ENCODE results near the gene SLC22A31.
"Not testable (repeated sequence)": the region's sequence is repeated elsewhere in the genome, so short reads cannot be mapped to it uniquely, and the experiment has no call there.

SLC22A31 gene

DNA sequence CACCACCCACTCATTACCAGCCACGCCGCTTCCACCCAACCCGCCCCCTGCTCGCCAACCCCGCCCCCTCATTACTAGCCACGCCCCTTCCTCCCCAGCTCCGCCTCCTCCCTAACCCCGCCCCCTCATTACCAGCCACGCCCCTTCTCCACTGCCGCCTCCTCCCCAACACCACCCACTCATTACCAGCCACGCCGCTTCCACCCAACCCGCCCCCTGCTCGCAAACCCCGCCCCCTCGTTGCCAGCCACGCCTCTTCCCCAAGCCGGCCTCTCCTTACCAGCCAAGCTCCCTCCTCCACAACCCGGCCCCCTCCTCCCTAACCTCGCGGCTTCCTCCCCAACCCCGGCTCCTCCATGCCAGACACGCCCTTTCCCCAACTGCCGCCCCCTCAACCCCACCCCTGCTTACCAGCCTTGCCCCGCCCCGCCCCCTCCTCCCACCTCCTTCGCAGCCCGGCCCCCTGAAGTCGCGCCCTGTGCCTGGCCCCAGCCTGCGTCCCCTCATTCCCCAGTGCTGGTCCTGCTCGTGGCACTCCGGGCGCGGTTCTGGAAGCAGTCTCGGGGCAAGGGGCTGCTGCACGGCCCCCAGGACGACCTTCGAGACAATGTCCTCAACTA lies 7.3 kb downstream of the SLC22A31 start:
- no peak for DNase-seq (ENCODE audit: low read depth)

DNA sequence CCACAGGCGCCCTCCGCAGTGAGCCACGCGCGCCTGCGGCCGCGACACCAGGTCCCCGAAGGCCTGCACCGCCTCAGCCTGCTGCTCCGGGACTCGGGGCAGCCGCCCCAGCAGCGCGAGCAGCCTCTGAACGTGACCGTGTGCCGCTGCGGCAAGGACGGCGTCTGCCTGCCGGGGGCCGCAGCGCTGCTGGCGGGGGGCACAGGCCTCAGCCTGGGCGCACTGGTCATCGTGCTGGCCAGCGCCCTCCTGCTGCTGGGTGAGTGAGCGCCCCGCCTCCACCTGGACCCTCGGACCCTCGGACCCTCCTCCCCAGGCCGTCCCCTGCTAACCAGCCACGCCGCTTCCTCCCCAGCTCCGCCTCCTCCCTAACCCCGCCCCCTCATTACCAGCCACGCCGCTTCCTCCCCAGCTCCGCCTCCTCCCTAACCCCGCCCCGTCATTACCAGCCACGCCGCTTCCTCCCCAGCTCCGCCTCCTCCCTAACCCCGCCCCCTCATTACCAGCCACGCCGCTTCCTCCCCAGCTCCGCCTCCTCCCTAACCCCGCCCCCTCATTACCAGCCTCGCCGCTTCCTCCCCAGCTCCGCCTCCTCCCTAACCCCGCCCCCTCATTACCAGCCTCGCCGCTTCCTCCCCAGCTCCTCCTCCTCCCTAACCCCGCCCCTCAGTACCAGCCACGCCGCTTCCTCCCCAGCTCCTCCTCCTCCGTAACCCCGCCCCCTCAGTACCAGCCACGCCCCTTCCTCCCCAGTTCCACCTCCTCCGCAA lies 8.0 kb downstream of the SLC22A31 start:
- DNase-seq (ENCODE audit: low read depth): peak; percentile 41

DNA sequence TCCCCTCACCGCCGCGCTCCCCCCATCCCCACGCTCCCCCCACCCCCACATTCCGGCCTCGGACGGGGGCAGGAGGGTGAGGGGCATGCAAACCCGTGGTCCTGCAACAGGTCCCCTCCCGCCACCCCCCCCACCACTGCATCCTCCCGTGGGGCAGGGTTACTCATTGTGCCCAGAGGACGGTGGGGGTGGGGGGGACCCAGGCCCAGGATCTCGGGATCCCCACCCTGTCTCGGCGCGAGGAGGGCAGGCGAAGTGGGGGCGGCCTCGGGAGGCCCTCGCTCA lies 8.5 kb downstream of the SLC22A31 start:
- DNase-seq (ENCODE audit: low read depth): no peak

DNA sequence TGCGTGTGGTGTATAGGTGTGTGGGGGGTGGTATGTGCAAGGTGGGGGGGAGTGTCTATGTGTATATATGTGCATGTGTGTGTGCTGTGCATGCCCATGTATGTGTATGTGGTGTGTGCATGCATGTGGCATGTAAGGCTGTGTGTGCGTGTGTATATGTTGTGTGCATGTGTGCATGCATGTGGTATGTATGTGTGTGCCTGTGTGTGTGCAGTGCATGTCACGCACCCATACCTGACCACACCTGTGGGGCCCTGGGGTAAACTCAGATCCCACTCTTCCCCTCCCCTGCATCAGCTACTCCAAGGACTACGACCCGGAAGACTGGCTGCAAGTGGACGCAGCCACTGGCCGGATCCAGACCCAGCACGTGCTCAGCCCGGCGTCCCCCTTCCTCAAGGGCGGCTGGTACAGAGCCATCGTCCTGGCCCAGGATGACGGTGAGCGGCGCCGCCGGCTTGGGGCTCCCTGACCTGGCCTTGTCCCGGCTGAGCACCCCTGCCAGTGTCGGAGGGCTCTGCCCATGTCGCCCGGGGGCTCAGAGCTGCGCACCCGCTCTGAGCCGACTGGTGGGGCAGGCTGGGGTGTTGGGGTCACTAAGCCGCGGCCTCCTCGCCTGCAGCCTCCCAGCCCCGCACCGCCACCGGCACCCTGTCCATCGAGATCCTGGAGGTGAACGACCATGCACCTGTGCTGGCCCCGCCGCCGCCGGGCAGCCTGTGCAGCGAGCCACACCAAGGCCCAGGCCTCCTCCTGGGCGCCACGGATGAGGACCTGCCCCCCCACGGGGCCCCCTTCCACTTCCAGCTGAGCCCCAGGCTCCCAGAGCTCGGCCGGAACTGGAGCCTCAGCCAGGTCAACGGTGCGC lies 9.1 kb downstream of the SLC22A31 start:
- no peak for DNase-seq (ENCODE audit: low read depth)

DNA sequence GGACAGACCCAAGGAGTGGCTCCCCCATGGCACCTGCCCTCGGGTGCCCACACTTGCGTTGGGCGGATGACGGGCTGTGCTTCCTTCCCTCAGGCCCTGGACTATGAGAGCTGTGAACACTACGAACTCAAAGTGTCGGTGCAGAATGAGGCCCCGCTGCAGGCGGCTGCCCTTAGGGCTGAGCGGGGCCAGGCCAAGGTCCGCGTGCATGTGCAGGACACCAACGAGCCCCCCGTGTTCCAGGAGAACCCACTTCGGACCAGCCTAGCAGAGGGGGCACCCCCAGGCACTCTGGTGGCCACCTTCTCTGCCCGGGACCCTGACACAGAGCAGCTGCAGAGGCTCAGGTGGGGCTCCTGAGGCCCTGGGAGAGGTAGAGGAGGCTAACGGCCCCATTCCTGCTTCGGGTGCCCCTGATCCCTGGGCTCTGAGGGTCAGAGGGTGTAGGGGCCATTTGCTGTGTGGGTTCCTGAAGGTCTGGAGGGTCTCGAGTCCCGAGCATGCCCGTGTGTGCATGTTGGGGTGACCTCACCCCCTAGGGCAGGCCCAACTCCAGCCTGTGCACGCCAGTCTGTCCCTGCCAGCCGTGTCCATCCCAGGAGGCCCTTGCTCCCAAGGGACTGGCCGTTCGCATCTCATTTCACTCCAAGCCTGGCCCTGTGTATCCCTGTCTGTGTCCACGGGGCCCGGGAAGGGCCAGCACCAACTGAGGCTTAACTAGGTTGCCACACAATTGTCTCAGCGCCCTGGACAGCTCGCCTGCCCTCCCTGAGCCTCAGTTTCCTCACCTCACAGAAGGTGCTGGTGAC lies 10.0 kb downstream of the SLC22A31 start:
- DNase-seq (ENCODE audit: low read depth): no peak

DNA sequence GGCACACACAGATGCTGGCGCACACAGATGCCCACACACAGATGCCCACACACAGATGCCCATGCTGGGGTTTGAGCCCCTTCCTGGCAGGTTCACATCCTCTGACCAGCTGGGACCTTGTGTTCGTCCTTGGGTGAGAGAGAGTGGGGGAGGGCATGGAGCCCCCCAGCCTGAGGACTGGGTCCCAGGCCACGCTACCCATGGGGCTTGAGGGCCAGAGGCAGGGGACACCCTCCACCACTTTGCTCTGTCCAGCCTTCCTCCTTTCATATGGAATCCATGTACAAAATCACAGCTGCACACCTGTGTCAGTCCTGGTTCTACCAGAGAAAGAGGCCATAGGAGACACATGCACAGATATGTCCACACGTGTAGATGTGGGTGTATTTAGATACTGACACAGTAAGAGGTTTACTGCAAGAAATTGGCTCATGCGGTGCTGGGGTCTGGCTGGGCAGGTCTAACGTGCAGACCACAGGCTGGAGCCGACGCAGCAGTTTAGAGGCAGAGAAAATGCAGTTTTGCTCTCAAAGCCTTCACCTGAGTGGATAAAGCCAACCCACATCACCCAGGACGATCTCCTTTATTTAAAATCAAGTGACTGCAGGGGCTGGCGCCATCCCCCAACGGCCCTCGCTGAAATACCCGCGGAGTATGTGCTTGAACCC lies 10.8 kb downstream of the SLC22A31 start:
- no peak for DNase-seq (ENCODE audit: low read depth)

DNA sequence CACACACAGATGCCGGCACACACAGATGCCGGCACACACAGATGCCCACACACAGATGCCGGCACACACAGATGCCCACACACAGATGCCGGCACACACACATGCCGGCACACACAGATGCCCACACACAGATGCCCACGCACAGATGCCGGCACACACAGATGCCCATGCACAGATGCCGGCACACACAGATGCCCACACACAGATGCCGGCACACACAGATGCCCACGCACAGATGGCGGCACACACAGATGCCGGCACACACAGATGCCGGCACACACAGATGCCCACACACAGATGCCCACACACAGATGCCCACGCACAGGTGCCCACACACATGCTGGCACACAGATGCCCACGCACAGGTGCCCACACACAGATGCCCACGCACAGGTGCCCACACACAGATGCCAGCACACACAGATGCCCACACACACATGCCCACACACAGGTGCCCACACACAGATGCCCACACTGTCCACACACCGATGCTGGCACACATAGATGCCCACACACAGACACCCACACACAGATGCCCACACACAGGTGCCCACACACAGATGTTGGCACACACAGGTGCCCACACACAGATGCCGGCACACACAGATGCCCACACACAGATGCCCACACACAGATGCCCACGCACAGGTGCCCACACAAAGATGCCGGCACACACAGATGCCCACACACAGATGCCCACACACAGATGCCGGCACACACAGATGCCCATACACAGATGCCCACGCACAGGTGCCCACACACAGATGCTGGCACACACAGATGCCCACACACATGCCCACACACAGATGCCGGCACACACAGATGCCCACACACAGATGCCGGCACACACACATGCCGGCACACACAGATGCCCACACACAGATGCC lies 11.6 kb downstream of the SLC22A31 start:
- DNase-seq (ENCODE audit: low read depth): not testable (repeated sequence)

DNA sequence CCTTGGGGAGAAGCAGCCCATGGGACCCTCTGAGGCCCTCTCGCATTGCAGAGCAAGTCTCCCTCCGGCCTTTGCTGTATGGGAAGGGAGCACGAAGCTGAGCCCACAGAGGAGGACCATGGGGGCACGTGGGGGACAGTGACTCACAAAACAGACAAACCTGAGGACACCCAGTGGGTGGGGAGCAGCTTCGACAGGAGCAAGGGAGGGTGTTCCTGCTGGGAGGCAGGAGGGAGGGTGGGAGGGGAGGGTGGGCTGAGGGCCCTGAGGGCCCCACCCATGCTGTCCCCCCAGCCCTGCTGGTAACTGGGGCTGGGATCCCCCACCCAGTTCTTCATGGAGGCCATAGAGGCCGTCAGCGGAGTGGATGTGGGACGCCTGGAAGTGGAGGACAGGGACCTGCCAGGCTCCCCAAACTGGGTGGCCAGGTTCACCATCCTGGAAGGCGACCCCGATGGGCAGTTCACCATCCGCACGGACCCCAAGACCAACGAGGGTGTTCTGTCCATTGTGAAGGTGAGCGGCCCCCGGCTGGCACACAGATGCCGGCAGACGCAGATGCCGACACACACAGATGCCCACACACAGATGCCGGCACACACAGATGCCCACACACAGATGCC lies 12.5 kb downstream of the SLC22A31 start:
- no peak for DNase-seq (ENCODE audit: low read depth)

DNA sequence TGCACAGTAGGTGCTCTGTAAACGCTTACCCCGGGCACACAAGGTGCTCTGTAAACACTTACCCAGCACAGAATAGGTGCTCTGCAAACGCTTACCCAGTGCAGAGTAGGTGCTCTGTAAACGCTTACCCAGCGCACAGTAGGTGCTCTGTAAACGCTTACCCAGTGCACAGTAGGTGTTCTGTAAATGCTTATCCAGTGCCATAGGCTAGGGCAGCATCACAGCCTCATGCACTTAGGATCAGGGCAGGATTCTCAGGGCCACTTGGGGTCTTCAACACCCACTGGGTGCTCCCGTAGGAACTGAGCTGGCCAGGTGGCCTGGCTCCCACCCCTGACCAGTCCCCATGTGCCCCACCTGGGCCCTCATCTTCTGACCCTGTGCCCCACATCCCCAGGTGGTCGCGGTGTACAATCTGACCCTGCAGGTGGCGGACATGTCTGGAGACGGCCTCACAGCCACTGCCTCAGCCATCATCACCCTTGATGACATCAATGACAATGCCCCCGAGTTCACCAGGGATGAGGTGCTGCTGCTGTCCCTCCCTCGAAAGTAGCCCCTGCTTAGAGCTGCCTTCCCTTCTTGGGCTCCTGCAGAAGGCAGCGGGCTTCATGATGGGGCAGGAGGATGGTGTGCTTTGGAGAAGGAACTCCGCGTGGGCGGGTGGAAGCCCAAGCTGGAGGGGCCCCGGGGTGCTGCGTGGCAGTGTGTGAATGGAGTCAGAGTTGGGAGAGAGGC lies 13.1 kb downstream of the SLC22A31 start:
- DNase-seq (ENCODE audit: low read depth): no peak

DNA sequence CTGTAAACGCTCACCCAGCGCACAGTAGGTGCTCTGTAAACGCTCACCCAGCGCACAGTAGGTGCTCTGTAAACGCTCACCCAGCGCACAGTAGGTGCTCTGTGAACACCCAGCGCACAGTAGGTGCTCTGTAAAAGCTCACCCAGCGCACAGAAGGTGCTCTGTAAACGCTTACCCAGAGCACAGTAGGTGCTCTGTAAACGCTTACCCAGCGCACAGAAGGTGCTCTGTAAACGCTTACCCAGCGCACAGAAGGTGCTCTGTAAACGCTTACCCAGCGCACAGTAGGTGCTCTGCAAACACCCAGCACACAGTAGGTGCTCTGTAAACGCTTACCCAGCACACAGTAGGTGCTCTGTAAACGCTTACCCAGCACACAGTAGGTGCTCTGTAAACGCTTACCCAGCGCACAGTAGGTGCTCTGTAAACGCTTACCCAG lies 13.7 kb downstream of the SLC22A31 start:
- DNase-seq (ENCODE audit: low read depth): not testable (repeated sequence)

DNA sequence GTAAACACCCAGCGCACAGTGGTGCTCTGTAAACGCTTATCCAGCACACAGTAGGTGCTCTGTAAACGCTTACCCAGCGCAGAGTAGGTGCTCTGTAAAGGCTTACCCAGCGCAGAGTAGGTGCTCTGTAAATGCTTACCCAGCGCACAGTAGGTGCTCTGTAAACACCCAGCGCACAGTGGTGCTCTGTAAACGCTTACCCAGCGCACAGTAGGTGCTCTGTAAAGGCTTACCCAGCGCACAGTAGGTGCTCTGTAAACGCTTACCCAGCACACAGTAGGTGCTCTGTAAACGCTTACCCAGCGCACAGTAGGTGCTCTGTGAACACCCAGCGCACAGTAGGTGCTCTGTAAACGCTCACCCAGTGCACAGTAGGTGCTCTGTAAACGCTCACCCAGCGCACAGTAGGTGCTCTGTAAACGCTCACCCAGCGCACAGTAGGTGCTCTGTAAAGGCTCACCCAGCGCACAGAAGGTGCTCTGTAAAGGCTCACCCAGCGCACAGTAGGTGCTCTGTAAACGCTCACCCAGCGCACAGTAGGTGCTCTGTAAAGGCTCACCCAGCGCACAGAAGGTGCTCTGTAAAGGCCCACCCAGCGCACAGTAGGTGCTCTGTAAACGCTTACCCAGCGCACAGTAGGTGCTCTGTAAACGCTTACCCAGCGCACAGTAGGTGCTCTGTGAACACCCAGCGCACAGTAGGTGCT lies 14.3 kb downstream of the SLC22A31 start:
- DNase-seq (ENCODE audit: low read depth): not testable (repeated sequence)

DNA sequence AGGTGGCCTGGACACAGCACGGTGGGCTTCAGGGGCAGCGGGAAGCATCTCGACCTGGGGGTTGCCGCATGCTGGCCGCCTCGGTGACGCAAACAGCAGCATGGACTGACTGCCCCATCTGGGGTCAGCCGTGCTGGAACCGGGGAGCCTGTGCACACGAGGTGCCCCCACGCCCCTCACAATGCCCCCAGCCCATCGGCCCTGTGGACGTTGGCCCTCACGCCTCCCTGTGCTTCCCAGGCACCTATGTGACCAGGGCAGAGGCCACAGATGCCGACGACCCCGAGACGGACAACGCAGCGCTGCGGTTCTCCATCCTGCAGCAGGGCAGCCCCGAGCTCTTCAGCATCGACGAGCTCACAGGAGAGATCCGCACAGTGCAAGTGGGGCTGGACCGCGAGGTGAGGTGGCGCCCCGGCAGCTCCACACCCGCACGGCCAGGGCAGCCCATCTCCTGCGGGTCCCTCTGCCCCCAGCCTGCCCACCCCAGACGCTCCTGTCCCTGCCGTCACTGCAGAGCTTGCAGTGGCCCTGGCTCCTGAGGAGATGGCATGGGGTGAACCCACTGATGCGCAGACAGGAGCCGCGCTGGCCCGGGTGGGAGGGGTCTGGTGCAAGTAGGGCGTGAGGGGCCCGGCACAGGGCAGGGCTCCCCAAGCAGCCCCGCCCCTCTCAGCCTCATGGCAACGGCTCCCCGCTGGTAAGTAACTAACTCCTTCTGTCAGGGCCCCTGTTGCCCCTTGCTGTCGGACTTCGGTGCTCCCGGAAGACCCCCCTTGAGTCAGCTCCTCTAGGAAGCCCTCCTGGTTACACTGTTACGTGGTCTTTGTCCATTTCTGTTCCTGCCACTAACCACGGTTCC lies 15.2 kb downstream of the SLC22A31 start:
- no peak for DNase-seq (ENCODE audit: low read depth)

DNA sequence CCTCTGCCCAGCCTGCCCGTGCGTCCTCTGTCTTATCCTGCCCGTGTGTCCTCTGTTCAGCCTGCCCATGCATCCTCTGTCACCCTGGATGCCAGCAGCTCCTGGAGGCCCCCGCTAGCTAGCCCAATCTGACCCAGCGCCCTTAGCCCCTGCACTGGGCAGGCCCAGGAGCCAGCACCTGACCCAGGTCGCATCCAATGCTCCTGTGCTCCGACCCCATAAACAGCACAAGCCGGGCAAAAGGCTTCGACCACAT lies 15.7 kb downstream of the SLC22A31 start:
- DNase-seq (ENCODE audit: low read depth): no peak

DNA sequence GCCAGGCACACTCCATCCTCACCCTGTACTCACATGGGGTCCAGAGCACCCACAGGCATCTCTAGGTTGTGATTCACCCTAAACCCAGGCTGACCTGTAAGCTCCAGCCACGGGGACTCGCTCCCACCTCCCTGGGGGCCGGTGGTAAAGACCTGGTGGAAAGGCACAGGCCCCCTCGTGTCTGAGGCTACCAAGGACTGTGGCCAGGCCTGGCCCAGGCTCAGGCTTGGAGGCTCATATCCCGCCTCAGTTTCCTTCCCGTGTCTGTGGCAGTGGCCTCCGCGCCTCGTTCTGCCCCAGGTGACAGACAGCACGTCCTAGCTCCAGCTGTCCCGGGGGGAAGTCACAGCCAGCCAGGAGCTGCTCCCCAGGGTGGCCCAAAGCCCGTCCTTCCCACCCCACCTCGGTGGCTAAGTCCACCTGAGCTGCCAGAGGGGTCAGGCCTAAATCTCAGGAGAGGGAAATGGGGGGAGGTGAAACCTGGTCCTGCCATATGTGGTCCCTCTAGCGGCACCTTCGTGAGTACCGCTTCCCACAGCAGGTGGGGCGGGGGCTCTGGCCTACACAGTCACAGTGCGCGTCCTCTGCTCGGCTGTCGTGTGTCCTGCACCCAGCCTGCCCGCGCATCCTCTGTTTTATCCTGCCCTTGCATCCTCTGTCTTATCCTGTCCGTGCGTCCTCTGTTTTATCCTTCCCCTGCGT lies 16.2 kb downstream of the SLC22A31 start:
- DNase-seq (ENCODE audit: low read depth): no peak

DNA sequence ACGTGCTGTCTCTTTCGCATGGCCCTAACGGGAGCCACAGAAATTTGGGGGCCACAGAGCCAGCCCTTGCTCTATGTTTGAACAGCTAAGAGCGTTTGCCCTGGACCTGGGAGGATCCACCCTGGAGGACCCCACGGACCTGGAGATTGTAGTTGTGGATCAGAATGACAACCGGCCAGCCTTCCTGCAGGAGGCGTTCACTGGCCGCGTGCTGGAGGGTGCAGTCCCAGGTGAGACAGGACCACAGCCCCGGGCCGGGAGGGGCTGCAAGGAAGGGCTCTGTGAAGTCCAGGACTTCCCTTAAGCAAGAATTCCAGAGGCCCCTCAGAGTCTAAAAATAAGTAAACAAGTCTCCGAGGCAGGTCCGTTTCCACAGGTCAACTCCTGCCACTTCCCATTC lies 16.9 kb downstream of the SLC22A31 start:
- no peak for DNase-seq (ENCODE audit: low read depth)

DNA sequence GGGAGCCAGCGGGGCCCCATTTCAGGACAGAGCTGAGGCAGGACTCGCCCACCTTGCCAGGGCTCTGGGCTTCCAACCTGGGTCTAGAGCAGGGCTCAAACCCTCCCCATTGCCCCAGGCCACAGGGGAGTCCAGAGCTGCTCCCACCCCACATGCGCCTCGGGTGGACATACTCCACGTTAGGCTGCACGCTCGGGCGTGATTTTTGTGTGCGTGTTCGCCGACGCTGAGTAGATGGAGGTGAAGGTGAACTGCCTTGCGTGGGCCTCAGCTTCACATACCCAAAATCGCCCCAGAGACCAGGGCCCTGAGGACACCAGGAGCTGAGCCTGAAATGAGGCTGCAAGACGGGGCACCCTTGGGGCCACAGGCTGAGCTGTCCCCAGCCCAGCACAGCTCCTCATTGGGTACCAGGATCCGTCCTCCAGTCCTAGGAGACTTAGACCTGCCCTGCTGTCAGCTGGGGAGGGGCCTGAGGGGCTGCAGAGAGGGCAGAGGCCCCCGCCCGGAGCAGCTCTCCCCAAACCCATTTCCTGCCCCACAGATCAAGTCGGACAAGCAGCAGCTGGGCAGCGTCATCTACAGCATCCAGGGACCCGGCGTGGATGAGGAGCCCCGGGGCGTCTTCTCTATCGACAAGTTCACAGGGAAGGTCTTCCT lies 20.6 kb downstream of the SLC22A31 start:
- DNase-seq (ENCODE audit: low read depth): no peak

DNA sequence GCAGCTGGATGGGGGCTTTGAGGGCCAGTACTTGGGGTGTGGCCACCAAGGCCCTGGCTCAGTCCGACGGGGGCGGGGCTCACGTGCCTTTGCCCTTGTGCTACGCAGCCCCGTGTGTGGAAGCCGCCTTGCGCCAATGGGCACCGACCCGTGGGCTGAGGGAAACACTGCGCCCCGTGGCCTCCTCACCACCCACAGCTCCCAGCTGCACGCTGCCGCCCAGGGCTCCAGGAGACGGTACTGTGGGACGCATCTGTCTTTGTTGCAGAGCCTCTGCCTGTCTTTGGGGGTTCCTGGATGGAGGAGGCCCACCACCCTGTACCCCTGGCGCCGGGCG lies 21.2 kb downstream of the SLC22A31 start:
- no peak for DNase-seq (ENCODE audit: low read depth)

Data from GM04503 (cell line).